ENCODE measurements around the gene LMF1. TPM values are rescaled to one million over a fixed set of nuclear protein-coding genes. Genes with fewer than 3 reads are reported as not detected.

LMF1 gene
- total RNA-seq, 3 donors from 2014 or later (not counting 1 experiment from before 2014, with no cell fraction given): 28.2 to 42.2 (median 41.2) TPM

- H3K36me3 Mint-ChIP-seq: no peaks in the 10 kb centered on the region
- ATAC-seq: no peak
- peaks cover 4% of the 10 kb centered on the region for H3K9me3 ChIP-seq (ENCODE audit: control insufficient read depth, insufficient read depth, low read length)
- H3K27me3 Mint-ChIP-seq (ENCODE audit: low read depth in 2 of 2): peaks cover 20 to 26% of the 10 kb centered on the region in 2 donors
- no peak overlapping the region for H3K4me3 Mint-ChIP-seq
- no peak for DNase-seq
- TF ChIP-seq, protein P1, sequence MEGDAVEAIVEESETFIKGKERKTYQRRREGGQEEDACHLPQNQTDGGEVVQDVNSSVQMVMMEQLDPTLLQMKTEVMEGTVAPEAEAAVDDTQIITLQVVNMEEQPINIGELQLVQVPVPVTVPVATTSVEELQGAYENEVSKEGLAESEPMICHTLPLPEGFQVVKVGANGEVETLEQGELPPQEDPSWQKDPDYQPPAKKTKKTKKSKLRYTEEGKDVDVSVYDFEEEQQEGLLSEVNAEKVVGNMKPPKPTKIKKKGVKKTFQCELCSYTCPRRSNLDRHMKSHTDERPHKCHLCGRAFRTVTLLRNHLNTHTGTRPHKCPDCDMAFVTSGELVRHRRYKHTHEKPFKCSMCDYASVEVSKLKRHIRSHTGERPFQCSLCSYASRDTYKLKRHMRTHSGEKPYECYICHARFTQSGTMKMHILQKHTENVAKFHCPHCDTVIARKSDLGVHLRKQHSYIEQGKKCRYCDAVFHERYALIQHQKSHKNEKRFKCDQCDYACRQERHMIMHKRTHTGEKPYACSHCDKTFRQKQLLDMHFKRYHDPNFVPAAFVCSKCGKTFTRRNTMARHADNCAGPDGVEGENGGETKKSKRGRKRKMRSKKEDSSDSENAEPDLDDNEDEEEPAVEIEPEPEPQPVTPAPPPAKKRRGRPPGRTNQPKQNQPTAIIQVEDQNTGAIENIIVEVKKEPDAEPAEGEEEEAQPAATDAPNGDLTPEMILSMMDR (IDR thresholded peaks at IDR 0.05): no peak
- no peaks in the 10 kb centered on the region for H3K27me3 ChIP-seq (ENCODE audit: control insufficient read depth, insufficient read depth, low read length)
- intact Hi-C loops (cut with micrococcal nuclease): no loop called here
- H3K4me1 ChIP-seq (ENCODE audit: control insufficient read depth, insufficient read depth, low read length): peaks cover 43% of the 10 kb centered on the region
- H3K4me1 Mint-ChIP-seq: peaks cover 0 to 13% of the 10 kb centered on the region in 2 donors
- H3K27ac Mint-ChIP-seq: no peak overlapping the region
- H3K9me3 Mint-ChIP-seq: no peaks in the 10 kb centered on the region
- H3K36me3 ChIP-seq (ENCODE audit: control insufficient read depth, insufficient read depth, low read length): no peaks in the 10 kb centered on the region
- no peak overlapping the region for H3K27ac ChIP-seq (ENCODE audit: low read length)
- WGBS (ENCODE audit: insufficient coverage): 89% methylated on average over 11 of the region's 11 CpGs
- no peak overlapping the region for H3K4me3 ChIP-seq (ENCODE audit: low read length)
Observed at GRCh38 chr16:999677-1000076, 28.9 kb upstream of the LMF1 start.

DNA sequence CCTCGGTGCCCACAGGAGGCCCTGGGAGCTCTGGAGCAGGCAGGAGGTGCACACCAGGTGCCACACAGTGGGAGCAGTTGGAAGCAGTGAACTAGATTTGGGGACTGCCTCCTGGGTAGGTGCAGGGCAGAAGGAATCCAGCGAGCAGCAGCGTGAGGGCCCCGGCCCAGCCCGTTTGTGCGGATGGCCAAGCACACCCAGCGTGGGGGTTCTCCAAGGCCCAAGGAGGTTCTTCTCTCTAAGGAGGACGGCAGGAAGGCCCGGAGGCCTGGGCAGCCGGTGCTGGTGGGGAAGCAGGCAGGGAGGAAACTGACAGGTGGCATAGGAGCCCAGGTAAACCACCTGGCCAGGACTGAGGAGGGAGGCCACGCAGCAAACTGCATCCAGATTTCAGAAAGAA lies 27.8 kb upstream of the LMF1 start:
- Mint-ChIP-seq H3K27ac (no peak overlapping the region), H3K36me3 (no peaks in the 10 kb centered on the region), H3K4me3 (no peak overlapping the region), H3K9me3 (no peaks in the 10 kb centered on the region), H3K27me3 (ENCODE audit: low read depth in 2 of 2) (peaks cover 20 to 26% of the 10 kb centered on the region in 2 donors), H3K4me1 (peaks cover 0 to 6% of the 10 kb centered on the region in 2 donors)
- H3K36me3 ChIP-seq (ENCODE audit: control insufficient read depth, insufficient read depth, low read length): no peaks in the 10 kb centered on the region
- WGBS (ENCODE audit: insufficient coverage): 84% methylated on average over 11 of the region's 11 CpGs
- H3K27ac ChIP-seq (ENCODE audit: low read length): no peak overlapping the region
- peaks cover 7% of the 10 kb centered on the region for H3K9me3 ChIP-seq (ENCODE audit: control insufficient read depth, insufficient read depth, low read length)
- no peak for ATAC-seq
- H3K4me3 ChIP-seq (ENCODE audit: low read length): no peak overlapping the region
- TF ChIP-seq, protein P1 (IDR thresholded peaks at IDR 0.05): no peak
- H3K27me3 ChIP-seq (ENCODE audit: control insufficient read depth, insufficient read depth, low read length): no peaks in the 10 kb centered on the region
- peaks cover 33% of the 10 kb centered on the region for H3K4me1 ChIP-seq (ENCODE audit: control insufficient read depth, insufficient read depth, low read length)
- no peak for DNase-seq
- intact Hi-C loops (cut with micrococcal nuclease): no loop called here

DNA sequence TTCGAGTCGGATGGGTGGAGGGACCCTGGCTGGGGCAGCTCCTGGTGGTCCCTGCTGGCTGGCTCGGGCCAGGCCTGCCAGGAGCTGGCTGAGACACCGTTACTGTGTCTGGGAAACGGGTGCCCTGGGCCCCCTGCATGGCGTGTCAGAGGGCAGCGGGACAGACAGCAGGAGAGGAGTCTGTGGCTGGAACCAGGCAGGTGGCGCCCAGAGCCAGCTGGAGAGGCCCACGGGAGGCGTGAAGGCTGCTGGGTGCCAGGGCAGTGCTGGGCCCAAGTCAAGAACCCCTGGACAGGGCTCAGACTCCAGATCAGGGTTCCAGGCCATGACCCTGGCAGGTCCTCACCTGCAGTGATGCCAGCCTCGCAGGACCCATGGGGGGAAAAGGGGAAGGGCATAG lies 27.4 kb upstream of the LMF1 start:
- WGBS (ENCODE audit: insufficient coverage): 64% methylated on average over 11 of the region's 11 CpGs
- Mint-ChIP-seq H3K27me3 (ENCODE audit: low read depth in 2 of 2) (peaks cover 20 to 26% of the 10 kb centered on the region in 2 donors), H3K27ac (no peak overlapping the region), H3K4me1 (peaks cover 0 to 6% of the 10 kb centered on the region in 2 donors), H3K9me3 (no peaks in the 10 kb centered on the region), H3K4me3 (no peak overlapping the region), H3K36me3 (no peaks in the 10 kb centered on the region)
- TF ChIP-seq, protein P1 (IDR thresholded peaks at IDR 0.05): no peak
- H3K4me1 ChIP-seq (ENCODE audit: control insufficient read depth, insufficient read depth, low read length): peaks cover 29% of the 10 kb centered on the region
- DNase-seq: peak in 1 of 2 donors; percentile 34
- H3K27me3 ChIP-seq (ENCODE audit: control insufficient read depth, insufficient read depth, low read length): no peaks in the 10 kb centered on the region
- no peak overlapping the region for H3K27ac ChIP-seq (ENCODE audit: low read length)
- no peaks in the 10 kb centered on the region for H3K36me3 ChIP-seq (ENCODE audit: control insufficient read depth, insufficient read depth, low read length)
- intact Hi-C loops (cut with micrococcal nuclease): no loop called here
- H3K4me3 ChIP-seq (ENCODE audit: low read length): no peak overlapping the region
- ATAC-seq: no peak
- H3K9me3 ChIP-seq (ENCODE audit: control insufficient read depth, insufficient read depth, low read length): peaks cover 7% of the 10 kb centered on the region

GRCh38 chr16:997440-998051 lies 26.8 kb upstream of the LMF1 start:
- H3K27me3 Mint-ChIP-seq (ENCODE audit: low read depth in 2 of 2): peaks cover 20 to 26% of the 10 kb centered on the region in 2 donors
- intact Hi-C loops (cut with micrococcal nuclease): no loop called here
- WGBS (ENCODE audit: insufficient coverage): 8% methylated on average over 39 of the region's 39 CpGs
- H3K9me3 ChIP-seq (ENCODE audit: control insufficient read depth, insufficient read depth, low read length): peaks cover 7% of the 10 kb centered on the region
- no peak overlapping the region for H3K27ac Mint-ChIP-seq
- H3K4me3 Mint-ChIP-seq: no peak overlapping the region
- no peaks in the 10 kb centered on the region for H3K36me3 Mint-ChIP-seq
- TF ChIP-seq, protein P1 (IDR thresholded peaks at IDR 0.05): no peak
- H3K4me1 ChIP-seq (ENCODE audit: control insufficient read depth, insufficient read depth, low read length): peaks cover 22% of the 10 kb centered on the region
- peak in 1 of 2 donors; percentile 76 for DNase-seq
- H3K4me3 ChIP-seq (ENCODE audit: low read length): peak overlapping the region; percentile 36
- no peaks in the 10 kb centered on the region for H3K27me3 ChIP-seq (ENCODE audit: control insufficient read depth, insufficient read depth, low read length)
- no peaks in the 10 kb centered on the region for H3K36me3 ChIP-seq (ENCODE audit: control insufficient read depth, insufficient read depth, low read length)
- H3K4me1 Mint-ChIP-seq: peaks cover 0 to 6% of the 10 kb centered on the region in 2 donors
- ATAC-seq: peak in 1 of 3 donors; percentile 50
- H3K27ac ChIP-seq (ENCODE audit: low read length): peak overlapping the region; percentile 56
- no peaks in the 10 kb centered on the region for H3K9me3 Mint-ChIP-seq

Data from natural killer cell (primary cell).